ENCODE data around the gene DROSHA.
A peak's percentile ranks its signal among the peaks of the same experiment; 100 is the strongest.
"Not testable (repeated sequence)": the region's sequence is repeated elsewhere in the genome, so short reads cannot be mapped to it uniquely, and the experiment has no call there.

DROSHA gene

GRCh38 chr5:31415960-31416359 is 115.9 kb downstream of the DROSHA start:
- no peak for DNase-seq (ENCODE audit: low read depth)

GRCh38 chr5:31415009-31415923 is 116.6 kb downstream of the DROSHA start:
- DNase-seq (ENCODE audit: low read depth): no peak

GRCh38 chr5:31413030-31413812 is 118.7 kb downstream of the DROSHA start:
- no peak for DNase-seq (ENCODE audit: low read depth)

GRCh38 chr5:31412324-31412723 is 119.6 kb downstream of the DROSHA start:
- DNase-seq (ENCODE audit: low read depth): peak; percentile 51

- DNase-seq (ENCODE audit: low read depth): no peak
Observed at GRCh38 chr5:31410089-31410488, 121.8 kb downstream of the DROSHA start.

- peak; percentile 42 for DNase-seq (ENCODE audit: low read depth)
Observed at GRCh38 chr5:31408814-31409213, 123.1 kb downstream of the DROSHA start.

- DNase-seq (ENCODE audit: low read depth): peak; percentile 38
Observed at GRCh38 chr5:31407921-31408693, 123.8 kb downstream of the DROSHA start.

GRCh38 chr5:31404325-31404724 is 127.6 kb downstream of the DROSHA start:
- DNase-seq (ENCODE audit: low read depth): no peak

- DNase-seq (ENCODE audit: low read depth): no peak
Observed at GRCh38 chr5:31401691-31402090, 130.2 kb downstream of the DROSHA start.

- DNase-seq (ENCODE audit: low read depth): no peak
Observed at GRCh38 chr5:31397926-31398557, 133.9 kb downstream of the DROSHA start.

GRCh38 chr5:31396611-31397295 is 135.1 kb downstream of the DROSHA start:
- DNase-seq (ENCODE audit: low read depth): no peak

GRCh38 chr5:31395450-31396045 is 136.3 kb downstream of the DROSHA start:
- not testable (repeated sequence) for DNase-seq (ENCODE audit: low read depth)

GRCh38 chr5:31393126-31393525 is 138.8 kb downstream of the DROSHA start:
- no peak for DNase-seq (ENCODE audit: low read depth)

GRCh38 chr5:31392061-31392460 is 139.8 kb downstream of the DROSHA start:
- DNase-seq (ENCODE audit: low read depth): no peak

GRCh38 chr5:31390256-31390655 is 141.6 kb downstream of the DROSHA start:
- no peak for DNase-seq (ENCODE audit: low read depth)

GRCh38 chr5:31385774-31386537 is 145.9 kb downstream of the DROSHA start:
- DNase-seq (ENCODE audit: low read depth): no peak

GRCh38 chr5:31383734-31384133 is 148.2 kb downstream of the DROSHA start:
- peak; percentile 61 for DNase-seq (ENCODE audit: low read depth)

- peak; percentile 9 for DNase-seq (ENCODE audit: low read depth)
Observed at GRCh38 chr5:31382051-31382878, 149.6 kb downstream of the DROSHA start.

- no peak for DNase-seq (ENCODE audit: low read depth)
Observed at GRCh38 chr5:31381299-31381698, 150.6 kb downstream of the DROSHA start.
